ENCODE results near the gene WBP2. TPM values are rescaled to one million over a fixed set of nuclear protein-coding genes. Genes with fewer than 3 reads are reported as not detected.

Gene WBP2
- total and polyA plus RNA-seq, 9 of the 15 experiments (the other 6 are each of a cell fraction or from before 2014, with no cell fraction given): 2.2 to 74.3 (median 20.0) TPM

DNA sequence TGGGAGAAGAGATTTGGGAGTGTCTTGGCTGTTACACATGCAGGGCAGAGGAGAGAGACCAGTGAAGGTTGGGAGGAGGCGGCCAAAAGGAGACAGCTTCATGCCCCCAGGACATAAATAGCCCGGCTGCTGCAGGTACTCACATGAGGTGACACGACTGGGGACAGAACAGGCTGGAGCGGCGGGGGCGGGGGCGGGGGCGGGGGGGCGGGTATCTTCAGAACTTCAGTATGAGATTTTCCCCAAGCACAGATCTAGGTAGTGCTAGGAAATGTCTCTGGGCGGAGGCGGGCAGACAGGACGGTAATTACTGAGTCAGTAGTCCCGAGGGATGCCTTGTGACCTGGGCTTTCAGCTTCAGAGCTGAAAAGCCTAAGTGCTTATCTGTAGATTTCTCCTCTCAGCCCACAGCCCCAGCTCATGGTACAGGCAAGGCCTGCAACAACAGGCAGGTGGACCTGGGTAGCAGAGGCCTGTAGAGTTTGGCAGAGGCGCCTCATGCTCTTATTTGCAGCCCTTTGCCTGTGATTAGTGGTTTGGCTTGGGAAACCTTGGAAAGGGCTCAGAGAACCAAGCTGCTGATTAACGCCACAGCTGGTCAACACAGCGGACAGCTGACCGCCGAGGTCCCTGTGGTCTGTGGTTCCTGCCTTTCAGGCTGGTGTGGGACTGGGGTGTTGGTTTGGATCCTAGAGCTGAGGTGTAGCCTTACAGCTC is 46.1 kb downstream of the WBP2 start (continued):
- TF ChIP-seq, protein P1, sequence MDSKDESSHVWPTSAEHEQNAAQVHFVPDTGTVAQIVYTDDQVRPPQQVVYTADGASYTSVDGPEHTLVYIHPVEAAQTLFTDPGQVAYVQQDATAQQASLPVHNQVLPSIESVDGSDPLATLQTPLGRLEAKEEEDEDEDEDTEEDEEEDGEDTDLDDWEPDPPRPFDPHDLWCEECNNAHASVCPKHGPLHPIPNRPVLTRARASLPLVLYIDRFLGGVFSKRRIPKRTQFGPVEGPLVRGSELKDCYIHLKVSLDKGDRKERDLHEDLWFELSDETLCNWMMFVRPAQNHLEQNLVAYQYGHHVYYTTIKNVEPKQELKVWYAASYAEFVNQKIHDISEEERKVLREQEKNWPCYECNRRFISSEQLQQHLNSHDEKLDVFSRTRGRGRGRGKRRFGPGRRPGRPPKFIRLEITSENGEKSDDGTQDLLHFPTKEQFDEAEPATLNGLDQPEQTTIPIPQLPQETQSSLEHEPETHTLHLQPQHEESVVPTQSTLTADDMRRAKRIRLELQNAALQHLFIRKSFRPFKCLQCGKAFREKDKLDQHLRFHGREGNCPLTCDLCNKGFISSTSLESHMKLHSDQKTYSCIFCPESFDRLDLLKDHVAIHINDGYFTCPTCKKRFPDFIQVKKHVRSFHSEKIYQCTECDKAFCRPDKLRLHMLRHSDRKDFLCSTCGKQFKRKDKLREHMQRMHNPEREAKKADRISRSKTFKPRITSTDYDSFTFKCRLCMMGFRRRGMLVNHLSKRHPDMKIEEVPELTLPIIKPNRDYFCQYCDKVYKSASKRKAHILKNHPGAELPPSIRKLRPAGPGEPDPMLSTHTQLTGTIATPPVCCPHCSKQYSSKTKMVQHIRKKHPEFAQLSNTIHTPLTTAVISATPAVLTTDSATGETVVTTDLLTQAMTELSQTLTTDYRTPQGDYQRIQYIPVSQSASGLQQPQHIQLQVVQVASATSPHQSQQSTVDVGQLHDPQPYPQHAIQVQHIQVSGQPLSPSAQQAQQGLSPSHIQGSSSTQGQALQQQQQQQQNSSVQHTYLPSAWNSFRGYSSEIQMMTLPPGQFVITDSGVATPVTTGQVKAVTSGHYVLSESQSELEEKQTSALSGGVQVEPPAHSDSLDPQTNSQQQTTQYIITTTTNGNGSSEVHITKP (IDR thresholded peaks at IDR 0.05; ENCODE audit: partially characterized antibody): no peak
- TF ChIP-seq, protein P2, sequence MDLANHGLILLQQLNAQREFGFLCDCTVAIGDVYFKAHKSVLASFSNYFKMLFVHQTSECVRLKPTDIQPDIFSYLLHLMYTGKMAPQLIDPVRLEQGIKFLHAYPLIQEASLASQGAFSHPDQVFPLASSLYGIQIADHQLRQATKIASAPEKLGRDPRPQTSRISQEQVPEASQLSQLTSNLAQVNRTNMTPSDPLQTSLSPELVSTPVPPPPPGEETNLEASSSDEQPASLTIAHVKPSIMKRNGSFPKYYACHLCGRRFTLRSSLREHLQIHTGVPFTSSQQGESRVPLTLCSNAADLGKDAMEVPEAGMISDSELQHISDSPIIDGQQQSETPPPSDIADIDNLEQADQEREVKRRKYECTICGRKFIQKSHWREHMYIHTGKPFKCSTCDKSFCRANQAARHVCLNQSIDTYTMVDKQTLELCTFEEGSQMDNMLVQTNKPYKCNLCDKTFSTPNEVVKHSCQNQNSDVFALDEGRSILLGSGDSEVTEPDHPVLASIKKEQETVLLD (IDR thresholded peaks at IDR 0.05): no peak
- 0 out of 2 replicates have a peak, but pooled peaks have one; percentile 20 for TF ChIP-seq ZNF41 (CRISPR knock-in tag; conservative IDR thresholded peaks at IDR 0.05)
- TF ChIP-seq NONO (IDR thresholded peaks at IDR 0.05; ENCODE audit: low read depth in 2 of 2, low read length in 1 of 2): no peak
- TF ChIP-seq FOXM1 (IDR thresholded peaks at IDR 0.05; ENCODE audit: low read depth): no peak
- no peak for TF ChIP-seq FOXM1 (CRISPR knock-in tag; IDR thresholded peaks at IDR 0.05; ENCODE audit: low read depth)
- TF ChIP-seq, protein P3, sequence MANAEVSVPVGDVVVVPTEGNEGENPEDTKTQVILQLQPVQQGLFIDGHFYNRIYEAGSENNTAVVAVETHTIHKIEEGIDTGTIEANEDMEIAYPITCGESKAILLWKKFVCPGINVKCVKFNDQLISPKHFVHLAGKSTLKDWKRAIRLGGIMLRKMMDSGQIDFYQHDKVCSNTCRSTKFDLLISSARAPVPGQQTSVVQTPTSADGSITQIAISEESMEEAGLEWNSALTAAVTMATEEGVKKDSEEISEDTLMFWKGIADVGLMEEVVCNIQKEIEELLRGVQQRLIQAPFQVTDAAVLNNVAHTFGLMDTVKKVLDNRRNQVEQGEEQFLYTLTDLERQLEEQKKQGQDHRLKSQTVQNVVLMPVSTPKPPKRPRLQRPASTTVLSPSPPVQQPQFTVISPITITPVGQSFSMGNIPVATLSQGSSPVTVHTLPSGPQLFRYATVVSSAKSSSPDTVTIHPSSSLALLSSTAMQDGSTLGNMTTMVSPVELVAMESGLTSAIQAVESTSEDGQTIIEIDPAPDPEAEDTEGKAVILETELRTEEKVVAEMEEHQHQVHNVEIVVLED (CRISPR knock-in tag; IDR thresholded peaks at IDR 0.05): 0 out of 2 replicates have a peak, but pooled peaks have one; percentile 27
- no peak for TF ChIP-seq ARID1B (IDR thresholded peaks at IDR 0.05)
- no peak for TF ChIP-seq STAT5B (CRISPR knock-in tag; IDR thresholded peaks at IDR 0.05)
- TF ChIP-seq, protein P4, sequence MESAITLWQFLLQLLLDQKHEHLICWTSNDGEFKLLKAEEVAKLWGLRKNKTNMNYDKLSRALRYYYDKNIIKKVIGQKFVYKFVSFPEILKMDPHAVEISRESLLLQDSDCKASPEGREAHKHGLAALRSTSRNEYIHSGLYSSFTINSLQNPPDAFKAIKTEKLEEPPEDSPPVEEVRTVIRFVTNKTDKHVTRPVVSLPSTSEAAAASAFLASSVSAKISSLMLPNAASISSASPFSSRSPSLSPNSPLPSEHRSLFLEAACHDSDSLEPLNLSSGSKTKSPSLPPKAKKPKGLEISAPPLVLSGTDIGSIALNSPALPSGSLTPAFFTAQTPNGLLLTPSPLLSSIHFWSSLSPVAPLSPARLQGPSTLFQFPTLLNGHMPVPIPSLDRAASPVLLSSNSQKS (CRISPR knock-in tag; IDR thresholded peaks at IDR 0.05): no peak
- TF ChIP-seq, protein P5, sequence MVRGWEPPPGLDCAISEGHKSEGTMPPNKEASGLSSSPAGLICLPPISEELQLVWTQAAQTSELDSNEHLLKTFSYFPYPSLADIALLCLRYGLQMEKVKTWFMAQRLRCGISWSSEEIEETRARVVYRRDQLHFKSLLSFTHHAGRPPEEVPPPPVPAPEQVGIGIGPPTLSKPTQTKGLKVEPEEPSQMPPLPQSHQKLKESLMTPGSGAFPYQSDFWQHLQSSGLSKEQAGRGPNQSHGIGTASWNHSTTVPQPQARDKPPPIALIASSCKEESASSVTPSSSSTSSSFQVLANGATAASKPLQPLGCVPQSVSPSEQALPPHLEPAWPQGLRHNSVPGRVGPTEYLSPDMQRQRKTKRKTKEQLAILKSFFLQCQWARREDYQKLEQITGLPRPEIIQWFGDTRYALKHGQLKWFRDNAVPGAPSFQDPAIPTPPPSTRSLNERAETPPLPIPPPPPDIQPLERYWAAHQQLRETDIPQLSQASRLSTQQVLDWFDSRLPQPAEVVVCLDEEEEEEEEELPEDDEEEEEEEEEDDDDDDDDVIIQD (CRISPR knock-in tag; IDR thresholded peaks at IDR 0.05): no peak
- TF ChIP-seq, protein P6, sequence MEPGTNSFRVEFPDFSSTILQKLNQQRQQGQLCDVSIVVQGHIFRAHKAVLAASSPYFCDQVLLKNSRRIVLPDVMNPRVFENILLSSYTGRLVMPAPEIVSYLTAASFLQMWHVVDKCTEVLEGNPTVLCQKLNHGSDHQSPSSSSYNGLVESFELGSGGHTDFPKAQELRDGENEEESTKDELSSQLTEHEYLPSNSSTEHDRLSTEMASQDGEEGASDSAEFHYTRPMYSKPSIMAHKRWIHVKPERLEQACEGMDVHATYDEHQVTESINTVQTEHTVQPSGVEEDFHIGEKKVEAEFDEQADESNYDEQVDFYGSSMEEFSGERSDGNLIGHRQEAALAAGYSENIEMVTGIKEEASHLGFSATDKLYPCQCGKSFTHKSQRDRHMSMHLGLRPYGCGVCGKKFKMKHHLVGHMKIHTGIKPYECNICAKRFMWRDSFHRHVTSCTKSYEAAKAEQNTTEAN (CRISPR knock-in tag; IDR thresholded peaks at IDR 0.05): no peak
- TF ChIP-seq, protein P7, sequence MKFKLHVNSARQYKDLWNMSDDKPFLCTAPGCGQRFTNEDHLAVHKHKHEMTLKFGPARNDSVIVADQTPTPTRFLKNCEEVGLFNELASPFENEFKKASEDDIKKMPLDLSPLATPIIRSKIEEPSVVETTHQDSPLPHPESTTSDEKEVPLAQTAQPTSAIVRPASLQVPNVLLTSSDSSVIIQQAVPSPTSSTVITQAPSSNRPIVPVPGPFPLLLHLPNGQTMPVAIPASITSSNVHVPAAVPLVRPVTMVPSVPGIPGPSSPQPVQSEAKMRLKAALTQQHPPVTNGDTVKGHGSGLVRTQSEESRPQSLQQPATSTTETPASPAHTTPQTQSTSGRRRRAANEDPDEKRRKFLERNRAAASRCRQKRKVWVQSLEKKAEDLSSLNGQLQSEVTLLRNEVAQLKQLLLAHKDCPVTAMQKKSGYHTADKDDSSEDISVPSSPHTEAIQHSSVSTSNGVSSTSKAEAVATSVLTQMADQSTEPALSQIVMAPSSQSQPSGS (CRISPR knock-in tag; IDR thresholded peaks at IDR 0.05): no peak
- no peak; the same call in 1 of the 2 replicates for TF ChIP-seq GABPA (tag; conservative IDR thresholded peaks at IDR 0.05; ENCODE audit: low read depth)

Measured in K562 (cell line).